MCF 10A (cell line): Measurements from ENCODE around the gene ZRSR2. TPM values are rescaled to one million over a fixed set of nuclear protein-coding genes. Genes with fewer than 3 reads are reported as not detected.

ENCODE experiments used
- BruUV-seq: library from RNA; stranded (reverse); fragments of 400-500 nt; replicated peaks from 2 replicates; lab custom pipeline; 2021; lab: Mats Ljungman, UMichigan
- CTCF ChIA-PET: fragments of 300-600 bp; sonication (Branson Sonifier 250); formaldehyde crosslinking; extraction: SDS; loops from one replicate; lab custom pipeline; 2021; ENCODE audit warnings: antibody characterized with exemption, inconsistent platforms; lab: Yijun Ruan, JAX
- POLR2A ChIA-PET: fragments of 300-600, 350-650 bp; sonication (Branson Sonifier 250); formaldehyde crosslinking; extraction: SDS; loops from one replicate; lab custom pipeline; 2020; ENCODE audit warnings: antibody characterized with exemption, inconsistent platforms; lab: Yijun Ruan, JAX
- DNase-seq: peaks from one replicate; pipeline ENCODE4 v3.0.0-alpha.2; 2018; ENCODE audit not compliant: unreplicated experiment
- H3K27ac Mint-ChIP-seq: one replicate; pipeline ENCODE4 v1.8.0; 2022; ENCODE audit warnings: mild to moderate bottlenecking, low read depth, mixed read lengths; ENCODE audit not compliant: unreplicated experiment
- H3K27me3 Mint-ChIP-seq: one replicate; pipeline ENCODE4 v1.8.0; 2022; ENCODE audit warnings: mixed read lengths; ENCODE audit not compliant: insufficient read depth, unreplicated experiment
- H3K36me3 Mint-ChIP-seq: one replicate; pipeline ENCODE4 v1.8.0; 2022; ENCODE audit warnings: mild to moderate bottlenecking, moderate library complexity, mixed read lengths; ENCODE audit not compliant: insufficient read depth, unreplicated experiment
- H3K4me1 Mint-ChIP-seq: one replicate; pipeline ENCODE4 v1.8.0; 2022; ENCODE audit warnings: mixed read lengths; ENCODE audit not compliant: insufficient read depth, unreplicated experiment
- H3K4me3 Mint-ChIP-seq: one replicate; pipeline ENCODE4 v1.8.0; 2022; ENCODE audit warnings: mild to moderate bottlenecking, moderate library complexity, mixed read lengths; ENCODE audit not compliant: unreplicated experiment
- H3K9me3 Mint-ChIP-seq: one replicate; pipeline ENCODE4 v1.8.0; 2022; ENCODE audit warnings: mixed read lengths; ENCODE audit not compliant: unreplicated experiment
- intact Hi-C: fragments of 100-400 bp; cut with micrococcal nuclease; formaldehyde crosslinking; loops from 2 replicates; pipeline ENCODE4 v1.14.1; 2022
- total RNA-seq: library from RNA; stranded (reverse); gene quantifications from 2 replicates; pipeline ENCODE4 v1.2.3, GENCODE V29; 2022
- TF ChIP-seq, protein P1 (sequence below): fragments of 200-600 bp; IDR thresholded peaks from one replicate; pipeline ENCODE4 v1.8.0; 2022; ENCODE audit warnings: antibody characterized with exemption, mild to moderate bottlenecking; ENCODE audit not compliant: unreplicated experiment

ZRSR2 gene
- total RNA-seq, 1 experiment from 2014 or later = 20.3 TPM

DNA sequence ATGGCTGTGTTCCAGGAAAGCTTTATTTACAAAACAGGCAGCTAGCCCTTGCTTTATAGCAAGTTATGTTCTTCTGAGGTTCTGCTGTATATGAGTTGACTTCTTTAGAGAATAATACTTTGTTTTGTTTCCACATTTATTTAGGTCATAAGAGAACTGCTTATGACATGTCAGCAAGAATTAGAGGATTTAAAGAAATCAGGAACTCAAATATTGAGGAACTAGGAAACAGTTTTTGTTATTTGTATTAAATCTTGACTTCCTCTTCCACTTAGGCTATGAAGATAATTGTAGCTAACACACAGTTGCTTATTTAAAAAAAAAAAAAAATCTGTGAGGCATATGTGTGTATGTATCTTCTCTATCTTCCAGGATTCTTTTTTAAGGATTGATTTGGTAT is 14.3 kb downstream of the ZRSR2 start:
- intact Hi-C loops = no loop called here

DNA sequence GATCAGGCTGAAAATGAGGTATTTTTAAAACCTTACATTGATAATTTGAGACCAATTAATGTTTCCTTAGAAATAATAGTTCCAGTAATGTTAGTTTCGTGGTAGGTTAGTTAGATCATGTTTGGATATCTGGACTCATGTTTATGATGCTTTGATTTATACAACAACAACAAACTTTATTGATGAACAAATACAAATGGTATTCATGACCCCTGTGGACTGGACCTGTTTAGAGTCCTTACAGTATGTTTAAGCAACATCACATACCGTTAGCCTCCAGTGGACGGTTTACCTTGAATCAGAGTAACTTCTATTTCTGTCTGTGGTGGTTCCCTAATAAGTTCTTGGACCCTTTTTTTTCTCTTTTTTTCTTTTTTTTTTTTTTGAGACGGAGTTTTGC is 18.0 kb downstream of the ZRSR2 start:
- POLR2A ChIA-PET = no interaction called here
- H3K27ac Mint-ChIP-seq = no peak overlapping the region
- TF ChIP-seq, protein P1, sequence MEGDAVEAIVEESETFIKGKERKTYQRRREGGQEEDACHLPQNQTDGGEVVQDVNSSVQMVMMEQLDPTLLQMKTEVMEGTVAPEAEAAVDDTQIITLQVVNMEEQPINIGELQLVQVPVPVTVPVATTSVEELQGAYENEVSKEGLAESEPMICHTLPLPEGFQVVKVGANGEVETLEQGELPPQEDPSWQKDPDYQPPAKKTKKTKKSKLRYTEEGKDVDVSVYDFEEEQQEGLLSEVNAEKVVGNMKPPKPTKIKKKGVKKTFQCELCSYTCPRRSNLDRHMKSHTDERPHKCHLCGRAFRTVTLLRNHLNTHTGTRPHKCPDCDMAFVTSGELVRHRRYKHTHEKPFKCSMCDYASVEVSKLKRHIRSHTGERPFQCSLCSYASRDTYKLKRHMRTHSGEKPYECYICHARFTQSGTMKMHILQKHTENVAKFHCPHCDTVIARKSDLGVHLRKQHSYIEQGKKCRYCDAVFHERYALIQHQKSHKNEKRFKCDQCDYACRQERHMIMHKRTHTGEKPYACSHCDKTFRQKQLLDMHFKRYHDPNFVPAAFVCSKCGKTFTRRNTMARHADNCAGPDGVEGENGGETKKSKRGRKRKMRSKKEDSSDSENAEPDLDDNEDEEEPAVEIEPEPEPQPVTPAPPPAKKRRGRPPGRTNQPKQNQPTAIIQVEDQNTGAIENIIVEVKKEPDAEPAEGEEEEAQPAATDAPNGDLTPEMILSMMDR = no peak
- BruUV-seq = no TSS peak
- no peaks in the 10 kb centered on the region for H3K27me3 Mint-ChIP-seq
- CTCF ChIA-PET = no interaction called here
- intact Hi-C loops = no loop called here
- H3K4me3 Mint-ChIP-seq = no peak overlapping the region
- H3K4me1 Mint-ChIP-seq = no peaks in the 10 kb centered on the region
- H3K9me3 Mint-ChIP-seq = no peaks in the 10 kb centered on the region
- no peak for DNase-seq
- H3K36me3 Mint-ChIP-seq = peaks cover 91% of the 10 kb centered on the region

More for the DNA sequence above, 14.3 kb downstream of the ZRSR2 start:
- no TSS peak for BruUV-seq
- TF ChIP-seq, protein P1 = no peak
- no peaks in the 10 kb centered on the region for H3K4me1 Mint-ChIP-seq
- CTCF ChIA-PET = interaction anchor here (0.5 kb wide), 1 partner anchor 11 kb away, joined by 3 read pairs; no protein-coding TSS in a partner anchor
- DNase-seq = no peak
- no peaks in the 10 kb centered on the region for H3K27me3 Mint-ChIP-seq
- POLR2A ChIA-PET = interaction anchor here (0.7 to 1.2 kb wide), 2 partner anchors 15 to 252 kb away, joined by 3 to 5 read pairs; partner anchors contain the start of gene ZRSR2
- no peaks in the 10 kb centered on the region for H3K9me3 Mint-ChIP-seq
- H3K4me3 Mint-ChIP-seq = no peak overlapping the region
- H3K36me3 Mint-ChIP-seq = peaks cover 75% of the 10 kb centered on the region
- H3K27ac Mint-ChIP-seq = no peak overlapping the region

DNA sequence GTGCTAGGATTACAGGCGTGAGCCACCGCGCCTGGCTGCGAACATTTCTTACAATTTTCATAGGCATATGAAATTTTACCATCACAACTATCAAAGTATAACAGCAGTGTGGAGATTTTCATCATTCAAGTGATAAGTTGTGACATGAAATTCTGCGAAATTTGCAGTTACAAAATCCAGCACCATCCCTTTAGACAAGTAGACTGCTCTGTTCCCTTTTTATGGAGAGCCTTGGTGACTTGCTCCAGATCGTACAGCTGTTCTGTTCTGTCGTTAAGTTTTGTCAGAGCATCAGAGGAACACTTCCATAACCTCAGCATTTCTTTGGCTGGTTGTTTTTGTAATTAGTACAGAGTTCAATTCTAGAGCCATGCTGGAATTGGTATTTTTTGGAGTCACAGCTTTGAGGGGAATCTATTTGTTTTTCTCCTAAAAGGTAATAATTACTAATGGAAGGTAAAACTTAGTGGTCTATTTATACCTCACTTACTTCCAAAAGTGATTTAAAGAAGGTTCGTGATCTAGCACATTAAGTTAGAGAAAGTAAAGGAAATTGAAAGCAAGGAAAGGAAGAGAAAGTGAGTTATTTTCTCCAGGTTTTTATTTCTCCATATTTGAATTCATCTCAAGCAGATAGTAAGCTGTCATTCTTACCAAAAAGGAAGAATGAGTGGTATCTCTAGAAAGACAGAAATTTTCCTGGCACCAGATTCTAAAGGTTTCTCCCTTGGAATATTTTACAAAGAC is 22.1 kb downstream of the ZRSR2 start:
- BruUV-seq = no TSS peak
- no peaks in the 10 kb centered on the region for H3K4me1 Mint-ChIP-seq
- DNase-seq = no peak
- TF ChIP-seq, protein P1 = no peak
- H3K27ac Mint-ChIP-seq = no peak overlapping the region
- POLR2A ChIA-PET = interaction anchor here (0.6 kb wide), 1 partner anchor 80 kb away, joined by 3 read pairs; no protein-coding TSS in a partner anchor
- no peak overlapping the region for H3K4me3 Mint-ChIP-seq
- CTCF ChIA-PET = interaction anchor here (0.8 kb wide), 1 partner anchor 575 kb away, joined by 4 read pairs; no protein-coding TSS in a partner anchor
- intact Hi-C loops = no loop called here
- H3K27me3 Mint-ChIP-seq = no peaks in the 10 kb centered on the region
- peaks cover 92% of the 10 kb centered on the region for H3K36me3 Mint-ChIP-seq
- no peaks in the 10 kb centered on the region for H3K9me3 Mint-ChIP-seq

DNA sequence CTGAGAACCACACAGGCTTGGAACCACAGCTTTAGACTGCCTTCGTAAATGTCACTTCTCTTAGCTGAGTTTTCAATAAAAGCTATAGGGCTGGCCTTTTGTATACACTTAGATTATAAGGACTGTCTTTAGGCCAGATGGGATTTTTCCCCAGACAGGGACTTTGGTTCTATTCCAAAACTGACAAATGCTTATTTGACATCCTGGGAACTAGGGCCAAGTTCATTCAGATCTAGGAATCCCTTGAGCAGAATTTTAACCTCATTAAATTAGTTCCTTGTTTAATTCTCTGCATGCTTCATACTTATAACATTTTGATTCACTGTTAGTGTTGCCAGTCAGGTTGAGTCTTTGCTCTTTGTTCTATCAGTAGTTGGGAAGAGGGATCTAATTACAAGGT is 23.1 kb downstream of the ZRSR2 start:
- no TSS peak for BruUV-seq
- no peaks in the 10 kb centered on the region for H3K27me3 Mint-ChIP-seq

More for the DNA sequence above, 23.1 kb downstream of the ZRSR2 start:
- H3K4me3 Mint-ChIP-seq = no peak overlapping the region
- POLR2A ChIA-PET = no interaction called here
- no peaks in the 10 kb centered on the region for H3K4me1 Mint-ChIP-seq
- H3K27ac Mint-ChIP-seq = no peak overlapping the region
- DNase-seq = no peak
- CTCF ChIA-PET = no interaction called here
- intact Hi-C loops = no loop called here
- no peaks in the 10 kb centered on the region for H3K9me3 Mint-ChIP-seq
- peaks cover 82% of the 10 kb centered on the region for H3K36me3 Mint-ChIP-seq
- TF ChIP-seq, protein P1 = no peak
